Body of pancreas (tissue), 4 donors: ENCODE measurements around the gene CHP2. TPM values are rescaled to one million over a fixed set of nuclear protein-coding genes. Genes with fewer than 3 reads are reported as not detected.
"Not testable (repeated sequence)": the region's sequence is repeated elsewhere in the genome, so short reads cannot be mapped to it uniquely, and the experiment has no call there.

Experiments used
- ATAC-seq: fragments of 150-250 bp; one replicate; pipeline ENCODE4 v1.9.1; 2016
- DNase-seq, 4 donors: peaks; one replicate each; pipeline ENCODE4 v3.0.0-alpha.2; 2019
- H3K27ac ChIP-seq, 4 donors: fragments of 200-600 bp; sonication (generic); 1 replicate in 3 of 4; 2 replicates in 1 of 4; pipeline versions ENCODE4 v1.5.1 to v1.6.1; 2016 to 2019; ENCODE audit warnings: mild to moderate bottlenecking in 1 of 4, mixed read lengths in 1 of 4, moderate library complexity in 1 of 4
- H3K27me3 ChIP-seq, 2 donors: fragments of 200-600 bp; sonication (generic); one replicate each; pipeline ENCODE4 v1.6.0; 2016; ENCODE audit warnings: mild to moderate bottlenecking in 1 of 2
- H3K36me3 ChIP-seq, 2 donors: fragments of 200-600 bp; sonication (generic); replicated peaks in 1 of 2; 2 replicates each; pipeline ENCODE4 v1.5.1; 2016; ENCODE audit warnings: low read depth in 2 of 2; ENCODE audit not compliant: insufficient read depth in 1 of 2
- H3K4me1 ChIP-seq: fragments of 200-600 bp; sonication (generic); one replicate; pipeline ENCODE4 v1.6.0; 2016
- H3K4me3 ChIP-seq, 2 donors: fragments of 200-600 bp; sonication (generic); 1 replicate in 1 of 2; 2 replicates in 1 of 2; pipeline ENCODE4 v1.5.1; 2016 to 2019
- H3K9me3 ChIP-seq, 3 donors: fragments of 200-600 bp; sonication (generic); 1 replicate in 2 of 3; 2 replicates in 1 of 3; pipeline ENCODE4 v1.5.1; 2016
- CTCF ChIP-seq, 7 experiments: fragments of 450-650 bp in 4 of 7; fragments of 200-600 bp in 3 of 7; sonication (generic) in 3 of 7; IDR thresholded peaks; one replicate each; pipeline ENCODE4 v1.5.1; 2016 to 2019; ENCODE audit warnings: antibody characterized with exemption in 7 of 7
- POLR2A ChIP-seq, 3 donors: fragments of 450-650 bp; IDR thresholded peaks; one replicate each; pipeline ENCODE4 v1.6.1; 2016; ENCODE audit warnings: antibody characterized with exemption in 3 of 3, mild to moderate bottlenecking in 2 of 3
- WGBS, 2 donors: methylation state at CpG; one replicate each; pipeline ENCODE4 v1.1.5; 2017; 5-methylcytosine and 5-hydroxymethylcytosine counted together
- intact Hi-C: fragments of 100-400 bp; cut with DNase I; formaldehyde crosslinking; loops from one replicate; pipeline ENCODE4 v1.15.1; 2023
- total RNA-seq, 2 donors: library from RNA; depleted of rRNA; stranded (reverse); fragments of >200 nt; gene quantifications; one replicate each; pipeline ENCODE4 v1.1.0, GENCODE V29; 2016

CHP2 gene
- total RNA-seq, 2 donors from 2014 or later: not detected

- WGBS, 2 donors: 22 to 37% methylated on average over 4 of the region's 4 CpGs
- intact Hi-C loops: no loop called here
- no peaks in the 10 kb centered on the region for H3K27me3 ChIP-seq
- no peaks in the 10 kb centered on the region for H3K4me1 ChIP-seq
- H3K27ac ChIP-seq: no peak overlapping the region
- ATAC-seq (no peak), DNase-seq (no peak)
- H3K9me3 ChIP-seq: no peaks in the 10 kb centered on the region
- no peaks in the 10 kb centered on the region for H3K36me3 ChIP-seq
- no peak for TF ChIP-seq POLR2A (IDR thresholded peaks at IDR 0.05)
- TF ChIP-seq CTCF (IDR thresholded peaks at IDR 0.05): no peak
- H3K4me3 ChIP-seq: no peak overlapping the region
Measured at GRCh38 chr16:23742766-23743165, 12.1 kb upstream of the CHP2 start.

- H3K9me3 ChIP-seq: no peaks in the 10 kb centered on the region
- ATAC-seq (no peak), DNase-seq (no peak)
- no peak overlapping the region for H3K4me3 ChIP-seq
- H3K4me1 ChIP-seq: no peaks in the 10 kb centered on the region
- no peaks in the 10 kb centered on the region for H3K27me3 ChIP-seq
- no peak overlapping the region for H3K27ac ChIP-seq
- intact Hi-C loops: no loop called here
- H3K36me3 ChIP-seq: no peaks in the 10 kb centered on the region
- TF ChIP-seq CTCF (IDR thresholded peaks at IDR 0.05): no peak
- no peak for TF ChIP-seq POLR2A (IDR thresholded peaks at IDR 0.05)
- 67% methylated on average over 4 of the region's 4 CpGs for WGBS, 2 donors
Measured at GRCh38 chr16:23745263-23745662, 9.6 kb upstream of the CHP2 start.

- Histone ChIP-seq H3K27ac (no peak overlapping the region), H3K27me3 (no peaks in the 10 kb centered on the region), H3K4me1 (no peaks in the 10 kb centered on the region), H3K9me3 (no peaks in the 10 kb centered on the region), H3K36me3 (no peaks in the 10 kb centered on the region), H3K4me3 (no peak overlapping the region)
- intact Hi-C loops: no loop called here
- WGBS, 2 donors: 38 to 44% methylated on average over 1 of the region's 1 CpG
- DNase-seq: no peak
- no peak for ATAC-seq
- TF ChIP-seq POLR2A (IDR thresholded peaks at IDR 0.05): no peak
- no peak for TF ChIP-seq CTCF (IDR thresholded peaks at IDR 0.05)
Measured at GRCh38 chr16:23748630-23749029, 6.2 kb upstream of the CHP2 start.

GRCh38 chr16:23751053-23751452, 3.8 kb upstream of the CHP2 start:
- Histone ChIP-seq H3K27me3 (peaks cover 0 to 16% of the 10 kb centered on the region in 2 donors), H3K4me1 (peaks cover 12% of the 10 kb centered on the region)
- H3K36me3 ChIP-seq, H3K9me3 ChIP-seq, ATAC-seq, DNase-seq, intact Hi-C loops, H3K4me3 ChIP-seq, H3K27ac ChIP-seq: not testable (repeated sequence)
- WGBS, 2 donors: 75 to 100% methylated on average over 1 of the region's 1 CpG

GRCh38 chr16:23753908-23754593, 775 bp upstream of the CHP2 start:
- H3K4me3 ChIP-seq: no peak overlapping the region
- H3K27me3 ChIP-seq: peaks cover 0 to 23% of the 10 kb centered on the region in 2 donors
- DNase-seq (no peak), ATAC-seq (no peak)
- intact Hi-C loops: no loop called here
- TF ChIP-seq POLR2A (IDR thresholded peaks at IDR 0.05) (no peak), CTCF (IDR thresholded peaks at IDR 0.05) (no peak)
- H3K9me3 ChIP-seq: no peaks in the 10 kb centered on the region
- WGBS, 2 donors: 44 to 53% methylated on average over 15 to 17 of the region's 17 CpGs
- no peak overlapping the region for H3K27ac ChIP-seq
- H3K4me1 ChIP-seq: peaks cover 12% of the 10 kb centered on the region
- no peaks in the 10 kb centered on the region for H3K36me3 ChIP-seq
